Kidney (tissue), 14 donors: ENCODE results near the gene PI4K2A. TPM values are rescaled to one million over a fixed set of nuclear protein-coding genes. Genes with fewer than 3 reads are reported as not detected.
A peak's percentile ranks its signal among the peaks of the same experiment; 100 is the strongest.

ENCODE experiments used
- DNase-seq, 5 donors: peaks; one replicate each; pipeline ENCODE4 v3.0.0-alpha.2; 2013 to 2020
- FAIRE-seq: peaks from 2 replicates; lab custom pipeline; 2012; peaks lifted over from hg19 to GRCh38; lab: Jason Lieb, UNC
- H3K27ac ChIP-seq, 2 donors: one replicate each; pipeline ENCODE4 v1.7.0; 2013; ENCODE audit warnings: low read depth in 2 of 2, low read length in 2 of 2, inconsistent platforms in 1 of 2
- H3K27me3 ChIP-seq: one replicate; pipeline ENCODE4 v1.7.1; 2013; ENCODE audit warnings: low read length, inconsistent platforms; ENCODE audit not compliant: control insufficient read depth, insufficient read depth
- H3K36me3 ChIP-seq, 3 donors: one replicate each; pipeline versions ENCODE4 v1.7.0 to v1.7.1; 2013; ENCODE audit warnings: low read length in 3 of 3, control low read depth in 1 of 3, inconsistent platforms in 1 of 3; ENCODE audit not compliant: insufficient read depth in 3 of 3, control insufficient read depth in 2 of 3
- H3K4me1 ChIP-seq, 3 donors: one replicate each; pipeline versions ENCODE4 v1.7.0 to v1.7.1; 2013; ENCODE audit warnings: low read length in 3 of 3, inconsistent platforms in 1 of 3, low read depth in 1 of 3; ENCODE audit not compliant: control insufficient read depth in 2 of 3, insufficient read depth in 2 of 3
- H3K4me3 ChIP-seq, 3 donors: one replicate each; pipeline versions ENCODE4 v1.7.0 to v1.8.1; 2013; ENCODE audit warnings: low read length in 3 of 3, control low read depth in 1 of 3, inconsistent platforms in 1 of 3
- H3K9ac ChIP-seq, 3 donors: one replicate each; pipeline versions ENCODE4 v1.7.0 to v1.7.1; 2013; ENCODE audit warnings: low read length in 3 of 3, control low read depth in 1 of 3, inconsistent platforms in 1 of 3
- H3K9me3 ChIP-seq, 3 donors: one replicate each; pipeline versions ENCODE4 v1.7.0 to v1.7.1; 2013; ENCODE audit warnings: low read length in 3 of 3, control low read depth in 1 of 3, inconsistent platforms in 1 of 3; ENCODE audit not compliant: control insufficient read depth in 2 of 3, insufficient read depth in 1 of 3
- intact Hi-C: fragments of 100-400 bp; cut with DNase I; formaldehyde crosslinking; loops from one replicate; pipeline ENCODE4 v1.11.1; 2022
- polyA plus RNA-seq: library from polyadenylated mRNA; stranded (reverse); fragments of 350-450 nt; fragmentation: Illumina TruSeq; extraction: RNeasy Lipid Tissue Mini Kit (QIAGEN cat#74804); gene quantifications from one replicate; pipeline ENCODE4 v1.2.3, GENCODE V29; 2014; ENCODE audit warnings: low read depth, low replicate concordance; ENCODE audit not compliant: insufficient read depth
- total RNA-seq: library from RNA; stranded (reverse); fragmentation: NEBNext Ultra II Directional; extraction: Animal tissue kit (Norgen Biotek cat#: 25700); gene quantifications from one replicate; pipeline ENCODE4 v1.2.1, GENCODE V29; 2021
- TF ChIP-seq, protein P1 (sequence below): IDR thresholded peaks from 3 replicates; pipeline ENCODE4 v1.5.1; 2012; ENCODE audit warnings: mild to moderate bottlenecking, moderate library complexity, borderline replicate concordance; ENCODE audit not compliant: insufficient read depth; ENCODE audit errors: extremely low read depth
- donor health status: control.
- donor health status: control.
- donor health status: control.
- donor health status: control.
- donor health status: control.
- donor health status: DM: yes; HTN: yes; CAD: no.
- donor health status: Normal renal cell carcinoma (clear cell type).

Gene PI4K2A
- total and polyA plus RNA-seq, 2 donors from 2014 or later: 14.2 to 17.3 TPM

DNA sequence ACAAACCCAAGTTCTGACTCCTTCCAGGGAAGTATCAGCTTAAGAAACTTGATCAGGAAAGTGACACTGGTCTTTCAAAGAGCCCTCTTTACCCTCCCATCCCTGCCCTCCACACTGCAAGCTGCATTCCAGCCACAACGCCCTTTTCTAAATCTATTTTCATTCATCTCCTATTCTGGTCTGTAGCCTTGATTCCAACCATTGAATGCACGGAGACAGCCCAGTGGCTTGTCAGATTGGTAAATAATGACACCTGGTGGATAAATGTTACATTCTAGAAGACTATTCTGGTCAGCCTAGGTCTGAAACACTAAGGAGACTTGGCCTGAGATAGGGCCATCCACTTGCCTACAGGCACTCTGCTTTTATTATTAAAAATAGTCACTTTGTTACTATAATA is 28.1 kb upstream of the PI4K2A start:
- FAIRE-seq (no peak), DNase-seq (peak in 2 of 5 donors; percentile 61 to 68)
- peaks cover 0 to 5% (median 0%) of the 10 kb centered on the region in 3 donors for H3K36me3 ChIP-seq
- H3K27me3 ChIP-seq: no peaks in the 10 kb centered on the region
- H3K27ac ChIP-seq: no peak overlapping the region
- intact Hi-C loops: no loop called here
- TF ChIP-seq, protein P1, sequence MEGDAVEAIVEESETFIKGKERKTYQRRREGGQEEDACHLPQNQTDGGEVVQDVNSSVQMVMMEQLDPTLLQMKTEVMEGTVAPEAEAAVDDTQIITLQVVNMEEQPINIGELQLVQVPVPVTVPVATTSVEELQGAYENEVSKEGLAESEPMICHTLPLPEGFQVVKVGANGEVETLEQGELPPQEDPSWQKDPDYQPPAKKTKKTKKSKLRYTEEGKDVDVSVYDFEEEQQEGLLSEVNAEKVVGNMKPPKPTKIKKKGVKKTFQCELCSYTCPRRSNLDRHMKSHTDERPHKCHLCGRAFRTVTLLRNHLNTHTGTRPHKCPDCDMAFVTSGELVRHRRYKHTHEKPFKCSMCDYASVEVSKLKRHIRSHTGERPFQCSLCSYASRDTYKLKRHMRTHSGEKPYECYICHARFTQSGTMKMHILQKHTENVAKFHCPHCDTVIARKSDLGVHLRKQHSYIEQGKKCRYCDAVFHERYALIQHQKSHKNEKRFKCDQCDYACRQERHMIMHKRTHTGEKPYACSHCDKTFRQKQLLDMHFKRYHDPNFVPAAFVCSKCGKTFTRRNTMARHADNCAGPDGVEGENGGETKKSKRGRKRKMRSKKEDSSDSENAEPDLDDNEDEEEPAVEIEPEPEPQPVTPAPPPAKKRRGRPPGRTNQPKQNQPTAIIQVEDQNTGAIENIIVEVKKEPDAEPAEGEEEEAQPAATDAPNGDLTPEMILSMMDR: peak; percentile 57
- no peaks in the 10 kb centered on the region for H3K9me3 ChIP-seq
- peaks cover 0 to 5% (median 0%) of the 10 kb centered on the region in 3 donors for H3K4me1 ChIP-seq
- H3K4me3 ChIP-seq: no peak overlapping the region
- H3K9ac ChIP-seq: no peak overlapping the region

DNA sequence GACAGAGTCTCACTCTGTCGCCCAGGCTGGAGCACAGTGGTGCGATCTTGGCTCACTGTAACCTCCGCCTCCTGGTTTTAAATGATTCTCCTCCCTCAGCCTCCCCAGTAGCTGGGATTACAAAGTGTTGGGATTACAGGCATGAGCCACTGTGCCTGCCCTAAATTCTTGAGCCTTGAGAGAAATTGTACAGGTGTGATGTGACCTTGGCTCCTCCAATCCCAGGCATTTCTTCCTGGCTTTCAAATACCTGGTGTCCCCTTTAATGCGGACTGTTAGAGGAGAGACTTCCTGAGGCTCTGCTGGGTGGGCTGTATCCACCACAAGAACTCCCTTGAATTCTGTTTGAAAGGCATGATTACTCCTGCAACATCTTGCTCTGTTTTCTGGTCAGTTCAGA is 22.2 kb upstream of the PI4K2A start:
- intact Hi-C loops: no loop called here
- no peak overlapping the region for H3K4me3 ChIP-seq
- H3K36me3 ChIP-seq: no peaks in the 10 kb centered on the region
- TF ChIP-seq, protein P1: no peak
- H3K27ac ChIP-seq: no peak overlapping the region
- peaks cover 0 to 9% (median 2%) of the 10 kb centered on the region in 3 donors for H3K4me1 ChIP-seq
- FAIRE-seq (no peak), DNase-seq (no peak)
- H3K9ac ChIP-seq: no peak overlapping the region
- no peaks in the 10 kb centered on the region for H3K27me3 ChIP-seq
- no peaks in the 10 kb centered on the region for H3K9me3 ChIP-seq

DNA sequence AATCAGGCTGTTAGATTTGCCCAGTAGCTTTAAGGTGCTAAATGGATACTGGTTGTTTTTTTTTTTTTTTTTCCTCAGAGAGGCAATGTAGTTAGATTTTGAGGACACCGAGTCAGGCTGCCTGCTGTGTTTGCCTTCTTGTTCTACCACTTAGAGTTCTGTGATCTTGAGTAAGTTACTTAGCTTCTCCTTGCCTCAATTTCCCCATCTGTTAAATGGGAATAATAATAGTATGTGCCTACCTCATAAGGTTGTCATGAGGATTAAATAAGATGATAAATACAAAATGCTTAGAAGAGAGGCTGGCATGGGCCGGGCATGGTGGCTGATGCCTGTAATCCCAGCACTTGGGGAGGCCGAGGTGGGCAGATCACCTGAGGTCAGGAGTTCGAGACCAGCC is 21.7 kb upstream of the PI4K2A start:
- FAIRE-seq (no peak), DNase-seq (no peak)
- H3K4me1 ChIP-seq: peaks cover 0 to 9% (median 3%) of the 10 kb centered on the region in 3 donors
- no peak overlapping the region for H3K9ac ChIP-seq
- intact Hi-C loops: no loop called here
- H3K27ac ChIP-seq: no peak overlapping the region
- H3K36me3 ChIP-seq: no peaks in the 10 kb centered on the region
- H3K9me3 ChIP-seq: no peaks in the 10 kb centered on the region
- TF ChIP-seq, protein P1: no peak
- H3K4me3 ChIP-seq: no peak overlapping the region
- no peaks in the 10 kb centered on the region for H3K27me3 ChIP-seq

DNA sequence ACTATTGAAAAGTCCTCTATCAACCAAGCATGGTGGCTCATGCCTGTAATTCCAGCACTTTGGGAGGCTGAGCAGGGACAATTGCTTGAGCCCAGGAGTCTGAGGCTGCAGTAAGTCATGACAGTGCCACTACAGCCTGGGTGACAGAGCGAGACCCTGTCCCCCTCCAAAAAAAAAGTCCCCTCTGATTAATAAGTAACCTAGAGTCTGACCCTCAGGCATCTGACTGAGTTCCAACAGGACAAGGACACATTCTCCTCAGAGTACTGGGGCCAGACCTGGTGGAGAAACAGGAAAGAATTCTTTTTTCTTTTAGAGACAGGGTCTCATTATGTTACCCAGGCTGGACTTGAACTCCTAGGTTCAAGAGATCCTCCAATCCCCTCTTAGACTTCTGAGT is 17.2 kb upstream of the PI4K2A start:
- TF ChIP-seq, protein P1: no peak
- FAIRE-seq (no peak), DNase-seq (peak in 3 of 5 donors; percentile 37 to 64 (median 62))
- no peak overlapping the region for H3K9ac ChIP-seq
- peak overlapping the region; percentile 10 to 60 for H3K27ac ChIP-seq
- H3K9me3 ChIP-seq: no peaks in the 10 kb centered on the region
- H3K36me3 ChIP-seq: no peaks in the 10 kb centered on the region
- no peak overlapping the region for H3K4me3 ChIP-seq
- H3K27me3 ChIP-seq: no peaks in the 10 kb centered on the region
- intact Hi-C loops: no loop called here
- H3K4me1 ChIP-seq: peaks cover 0 to 7% (median 3%) of the 10 kb centered on the region in 3 donors
